Stimulated activated CD4-positive, alpha-beta T cell treated with anti-CD3 and anti-CD28 coated beads, Interleukin-1b, Interleukin-23, amount 100 ng/mL, for 48 hours (primary cell): ENCODE results near the gene COL23A1.
"Not testable (repeated sequence)": the region's sequence is repeated elsewhere in the genome, so short reads cannot be mapped to it uniquely, and the experiment has no call there.

Experiments
- DNase-seq: peaks from one replicate; pipeline ENCODE4 v3.0.0-alpha.2; 2020

Gene COL23A1

GRCh38 chr5:178277346-178277745 lies 312.8 kb downstream of the COL23A1 start:
- no peak for DNase-seq

GRCh38 chr5:178274781-178275537 lies 315.2 kb downstream of the COL23A1 start:
- DNase-seq, result no peak

- DNase-seq, result no peak
Observed at GRCh38 chr5:178273665-178274541, 316.3 kb downstream of the COL23A1 start.

GRCh38 chr5:178273041-178273440 lies 317.2 kb downstream of the COL23A1 start:
- no peak for DNase-seq

- no peak for DNase-seq
Observed at GRCh38 chr5:178272591-178272990, 317.6 kb downstream of the COL23A1 start.

GRCh38 chr5:178271726-178272479 lies 318.3 kb downstream of the COL23A1 start:
- no peak for DNase-seq

- DNase-seq, result no peak
Observed at GRCh38 chr5:178271231-178271630, 319.0 kb downstream of the COL23A1 start.

GRCh38 chr5:178269499-178269898 lies 320.7 kb downstream of the COL23A1 start:
- no peak for DNase-seq

- DNase-seq, result no peak
Observed at GRCh38 chr5:178267876-178268275, 322.3 kb downstream of the COL23A1 start.

GRCh38 chr5:178267245-178267644 lies 322.9 kb downstream of the COL23A1 start:
- DNase-seq, result no peak

GRCh38 chr5:178266581-178266980 lies 323.6 kb downstream of the COL23A1 start:
- DNase-seq, result no peak

- DNase-seq, result no peak
Observed at GRCh38 chr5:178265746-178266145, 324.4 kb downstream of the COL23A1 start.

GRCh38 chr5:178264044-178264443 lies 326.1 kb downstream of the COL23A1 start:
- DNase-seq, result no peak

GRCh38 chr5:178261666-178262600 lies 328.3 kb downstream of the COL23A1 start:
- DNase-seq, result no peak

GRCh38 chr5:178259623-178260536 lies 330.3 kb downstream of the COL23A1 start:
- no peak for DNase-seq

- no peak for DNase-seq
Observed at GRCh38 chr5:178257650-178258049, 332.5 kb downstream of the COL23A1 start.

GRCh38 chr5:178256746-178257145 lies 333.4 kb downstream of the COL23A1 start:
- DNase-seq, result no peak

- DNase-seq, result not testable (repeated sequence)
Observed at GRCh38 chr5:178253632-178254031, 336.6 kb downstream of the COL23A1 start.

- DNase-seq, result no peak
Observed at GRCh38 chr5:178252258-178252657, 337.9 kb downstream of the COL23A1 start.

- DNase-seq, result no peak
Observed at GRCh38 chr5:178250263-178250662, 339.9 kb downstream of the COL23A1 start.
